ENCODE results near the gene DENND1A. TPM values are rescaled to one million over a fixed set of nuclear protein-coding genes. Genes with fewer than 3 reads are reported as not detected.

The DENND1A gene
- total and polyA plus RNA-seq, 2 donors from 2014 or later: 16.3 to 19.6 TPM

DNA sequence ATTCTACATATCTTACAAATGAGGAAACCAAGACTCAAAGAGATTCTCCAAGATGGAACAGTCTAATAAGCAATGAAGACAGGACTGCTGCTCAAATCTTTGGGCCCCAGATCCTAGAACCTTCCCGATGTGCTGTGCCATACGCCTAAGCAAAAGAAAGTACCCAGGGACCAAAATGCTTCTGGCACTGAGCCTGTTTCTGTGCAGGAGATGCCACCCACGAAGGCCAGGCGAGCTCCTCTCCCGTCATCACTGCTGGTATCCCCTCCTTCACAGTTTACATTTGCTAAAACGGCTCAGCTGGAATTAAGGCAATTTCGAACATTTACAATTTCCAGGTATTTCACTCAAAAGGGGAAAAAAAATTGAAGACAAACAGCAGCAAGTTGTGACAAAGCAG is 277.5 kb downstream of the DENND1A start:
- H3K9ac ChIP-seq (ENCODE audit: low read length in 3 of 3): no peak overlapping the region
- H3K27ac ChIP-seq (ENCODE audit: low read depth in 2 of 2, low read length in 2 of 2): no peak overlapping the region
- TF ChIP-seq, protein P1, sequence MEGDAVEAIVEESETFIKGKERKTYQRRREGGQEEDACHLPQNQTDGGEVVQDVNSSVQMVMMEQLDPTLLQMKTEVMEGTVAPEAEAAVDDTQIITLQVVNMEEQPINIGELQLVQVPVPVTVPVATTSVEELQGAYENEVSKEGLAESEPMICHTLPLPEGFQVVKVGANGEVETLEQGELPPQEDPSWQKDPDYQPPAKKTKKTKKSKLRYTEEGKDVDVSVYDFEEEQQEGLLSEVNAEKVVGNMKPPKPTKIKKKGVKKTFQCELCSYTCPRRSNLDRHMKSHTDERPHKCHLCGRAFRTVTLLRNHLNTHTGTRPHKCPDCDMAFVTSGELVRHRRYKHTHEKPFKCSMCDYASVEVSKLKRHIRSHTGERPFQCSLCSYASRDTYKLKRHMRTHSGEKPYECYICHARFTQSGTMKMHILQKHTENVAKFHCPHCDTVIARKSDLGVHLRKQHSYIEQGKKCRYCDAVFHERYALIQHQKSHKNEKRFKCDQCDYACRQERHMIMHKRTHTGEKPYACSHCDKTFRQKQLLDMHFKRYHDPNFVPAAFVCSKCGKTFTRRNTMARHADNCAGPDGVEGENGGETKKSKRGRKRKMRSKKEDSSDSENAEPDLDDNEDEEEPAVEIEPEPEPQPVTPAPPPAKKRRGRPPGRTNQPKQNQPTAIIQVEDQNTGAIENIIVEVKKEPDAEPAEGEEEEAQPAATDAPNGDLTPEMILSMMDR (IDR thresholded peaks at IDR 0.05; ENCODE audit: borderline replicate concordance, extremely low read depth, insufficient read depth): no peak
- FAIRE-seq (no peak), DNase-seq (no peak)
- no peaks in the 10 kb centered on the region for H3K27me3 ChIP-seq (ENCODE audit: control insufficient read depth, insufficient read depth, low read length)
- intact Hi-C loops (cut with DNase I): no loop called here
- H3K9me3 ChIP-seq (ENCODE audit: control insufficient read depth in 2 of 3, insufficient read depth in 1 of 3, low read length in 3 of 3): no peaks in the 10 kb centered on the region
- no peaks in the 10 kb centered on the region for H3K4me1 ChIP-seq (ENCODE audit: control insufficient read depth in 2 of 3, insufficient read depth in 2 of 3, low read depth in 1 of 3, low read length in 3 of 3)
- H3K36me3 ChIP-seq (ENCODE audit: control insufficient read depth in 2 of 3, insufficient read depth in 3 of 3, low read length in 3 of 3): peaks cover 0 to 4% (median 0%) of the 10 kb centered on the region in 3 donors
- no peak overlapping the region for H3K4me3 ChIP-seq (ENCODE audit: low read length in 3 of 3)

GRCh38 chr9:123651871-123652270 is 278.1 kb downstream of the DENND1A start:
- Histone ChIP-seq H3K4me1 (ENCODE audit: control insufficient read depth in 2 of 3, insufficient read depth in 2 of 3, low read depth in 1 of 3, low read length in 3 of 3) (no peaks in the 10 kb centered on the region), H3K27ac (ENCODE audit: low read depth in 2 of 2, low read length in 2 of 2) (no peak overlapping the region), H3K9me3 (ENCODE audit: control insufficient read depth in 2 of 3, insufficient read depth in 1 of 3, low read length in 3 of 3) (no peaks in the 10 kb centered on the region), H3K27me3 (ENCODE audit: control insufficient read depth, insufficient read depth, low read length) (no peaks in the 10 kb centered on the region), H3K36me3 (ENCODE audit: control insufficient read depth in 2 of 3, insufficient read depth in 3 of 3, low read length in 3 of 3) (peaks cover 0 to 4% (median 0%) of the 10 kb centered on the region in 3 donors), H3K9ac (ENCODE audit: low read length in 3 of 3) (no peak overlapping the region), H3K4me3 (ENCODE audit: low read length in 3 of 3) (no peak overlapping the region)
- intact Hi-C loops (cut with DNase I): no loop called here
- FAIRE-seq (no peak), DNase-seq (no peak)
- TF ChIP-seq, protein P1 (IDR thresholded peaks at IDR 0.05; ENCODE audit: borderline replicate concordance, extremely low read depth, insufficient read depth): no peak

GRCh38 chr9:123651273-123651672 is 278.7 kb downstream of the DENND1A start:
- intact Hi-C loops (cut with DNase I): no loop called here
- FAIRE-seq: no peak
- H3K9me3 ChIP-seq (ENCODE audit: control insufficient read depth in 2 of 3, insufficient read depth in 1 of 3, low read length in 3 of 3): no peaks in the 10 kb centered on the region

More at GRCh38 chr9:123651273-123651672, 278.7 kb downstream of the DENND1A start:
- no peaks in the 10 kb centered on the region for H3K27me3 ChIP-seq (ENCODE audit: control insufficient read depth, insufficient read depth, low read length)
- no peaks in the 10 kb centered on the region for H3K4me1 ChIP-seq (ENCODE audit: control insufficient read depth in 2 of 3, insufficient read depth in 2 of 3, low read depth in 1 of 3, low read length in 3 of 3)
- TF ChIP-seq, protein P1 (IDR thresholded peaks at IDR 0.05; ENCODE audit: borderline replicate concordance, extremely low read depth, insufficient read depth): no peak
- H3K27ac ChIP-seq (ENCODE audit: low read depth in 2 of 2, low read length in 2 of 2): no peak overlapping the region
- peaks cover 0 to 4% (median 0%) of the 10 kb centered on the region in 3 donors for H3K36me3 ChIP-seq (ENCODE audit: control insufficient read depth in 2 of 3, insufficient read depth in 3 of 3, low read length in 3 of 3)
- no peak overlapping the region for H3K9ac ChIP-seq (ENCODE audit: low read length in 3 of 3)
- no peak for DNase-seq
- H3K4me3 ChIP-seq (ENCODE audit: low read length in 3 of 3): no peak overlapping the region

Data from kidney (tissue), 14 donors.